GM12801 (cell line): ENCODE data around the gene ELN.

Experiments
- CTCF ChIP-seq: IDR thresholded peaks from one replicate; pipeline ENCODE4 v1.5.1; 2011; ENCODE audit warnings: control low read depth; ENCODE audit not compliant: insufficient read length; ENCODE audit errors: extremely low read depth

The ELN gene

GRCh38 chr7:74002474-74003017 lies 25.4 kb upstream of the ELN start:
- no peak for TF ChIP-seq CTCF

- TF ChIP-seq CTCF = no peak
Measured at GRCh38 chr7:74003621-74004020, 24.4 kb upstream of the ELN start.

GRCh38 chr7:74006032-74006431 lies 21.9 kb upstream of the ELN start:
- TF ChIP-seq CTCF = no peak

- no peak for TF ChIP-seq CTCF
Measured at GRCh38 chr7:74006451-74007241, 21.3 kb upstream of the ELN start.

- TF ChIP-seq CTCF = no peak
Measured at GRCh38 chr7:74007242-74007567, 20.8 kb upstream of the ELN start.

- TF ChIP-seq CTCF = no peak
Measured at GRCh38 chr7:74008687-74009086, 19.3 kb upstream of the ELN start.

- no peak for TF ChIP-seq CTCF
Measured at GRCh38 chr7:74009719-74010118, 18.3 kb upstream of the ELN start.
